ENCODE measurements around the gene ITGAL.
"Not testable (repeated sequence)": the region's sequence is repeated elsewhere in the genome, so short reads cannot be mapped to it uniquely, and the experiment has no call there.

ITGAL gene

GRCh38 chr16:30526823-30527634 is 54.5 kb downstream of the ITGAL start:
- DNase-seq, result peak; percentile 99

- peak; percentile 70 for DNase-seq
These were observed 55.2 kb downstream of the ITGAL start for GRCh38 chr16:30527635-30528178.

GRCh38 chr16:30528799-30529457 is 56.4 kb downstream of the ITGAL start:
- DNase-seq, result no peak

- no peak for DNase-seq
These were observed 57.9 kb downstream of the ITGAL start for GRCh38 chr16:30530163-30531037.

GRCh38 chr16:30532285-30533145 is 60.0 kb downstream of the ITGAL start:
- no peak for DNase-seq

GRCh38 chr16:30533146-30533522 is 60.6 kb downstream of the ITGAL start:
- no peak for DNase-seq

- DNase-seq, result peak; percentile 3
These were observed 61.3 kb downstream of the ITGAL start for GRCh38 chr16:30533748-30534367.

GRCh38 chr16:30534368-30535105 is 62.0 kb downstream of the ITGAL start, which contains the start of gene ZNF747:
Gene ZNF747 (minus strand): TSS chr16:30534858. CDS start chr16:30534679, 179 bp downstream.
- DNase-seq, result peak; percentile 88

- no peak for DNase-seq
These were observed 62.7 kb downstream of the ITGAL start for GRCh38 chr16:30535106-30535776.

- peak; percentile 66 for DNase-seq
These were observed 63.2 kb downstream of the ITGAL start for GRCh38 chr16:30535777-30536190.

- DNase-seq, result peak; percentile 59
These were observed 64.0 kb downstream of the ITGAL start for GRCh38 chr16:30536391-30537024.

GRCh38 chr16:30539000-30539964 is 66.7 kb downstream of the ITGAL start:
- DNase-seq, result no peak

- DNase-seq, result not testable (repeated sequence)
These were observed 67.5 kb downstream of the ITGAL start for GRCh38 chr16:30539986-30540526.

- DNase-seq, result not testable (repeated sequence)
These were observed 68.4 kb downstream of the ITGAL start for GRCh38 chr16:30540916-30541464.

- no peak for DNase-seq
These were observed 69.2 kb downstream of the ITGAL start for GRCh38 chr16:30541502-30542329.

- no peak for DNase-seq
These were observed 70.5 kb downstream of the ITGAL start for GRCh38 chr16:30543067-30543466.

- DNase-seq, result no peak
These were observed 73.6 kb downstream of the ITGAL start for GRCh38 chr16:30546115-30546514.
